Activated CD8-positive, alpha-beta memory T cell treated with anti-CD3 and anti-CD28 coated beads for 48 hours (primary cell): ENCODE measurements around the gene PLEKHA4.
A peak's percentile ranks its signal among the peaks of the same experiment; 100 is the strongest.
"Not testable (repeated sequence)": the region's sequence is repeated elsewhere in the genome, so short reads cannot be mapped to it uniquely, and the experiment has no call there.

Experiments
- DNase-seq, 3 experiments: peaks; one replicate each; pipeline ENCODE4 v3.0.0-alpha.2; 2020; ENCODE audit warnings: low read depth in 2 of 3, low spot score in 2 of 3

PLEKHA4 gene

GRCh38 chr19:48868114-48868886 is at the start of gene PLEKHA4:
PLEKHA4 (minus strand) TSS chr19:48868617; CDS start chr19:48867620, 997 bp downstream.
- no peak for DNase-seq

GRCh38 chr19:48918071-48918470 is 49.7 kb upstream of the PLEKHA4 start:
- no peak for DNase-seq

GRCh38 chr19:48915757-48916156 is 47.3 kb upstream of the PLEKHA4 start:
- DNase-seq: no peak

GRCh38 chr19:48914181-48914580 is 45.8 kb upstream of the PLEKHA4 start:
- no peak for DNase-seq

- no peak for DNase-seq
Observed at GRCh38 chr19:48913114-48913889, 44.9 kb upstream of the PLEKHA4 start.

GRCh38 chr19:48910803-48911202 is 42.4 kb upstream of the PLEKHA4 start:
- DNase-seq: no peak

- DNase-seq: not testable (repeated sequence)
Observed at GRCh38 chr19:48909424-48910077, 41.1 kb upstream of the PLEKHA4 start.

GRCh38 chr19:48907671-48908070 is 39.3 kb upstream of the PLEKHA4 start:
- DNase-seq: no peak

GRCh38 chr19:48906324-48906723 is 37.9 kb upstream of the PLEKHA4 start:
- no peak for DNase-seq

GRCh38 chr19:48905664-48906063 is 37.2 kb upstream of the PLEKHA4 start:
- DNase-seq: no peak

GRCh38 chr19:48903788-48904187 is 35.4 kb upstream of the PLEKHA4 start:
- not testable (repeated sequence) for DNase-seq

- not testable (repeated sequence) for DNase-seq
Observed at GRCh38 chr19:48902291-48902690, 33.9 kb upstream of the PLEKHA4 start.

GRCh38 chr19:48900477-48901406 is 32.3 kb upstream of the PLEKHA4 start:
- no peak for DNase-seq

GRCh38 chr19:48899781-48900476 is 31.5 kb upstream of the PLEKHA4 start, which contains the start of gene NUCB1:
NUCB1 (plus strand) TSS chr19:48900312; CDS start chr19:48900797, 485 bp downstream.
- peak; percentile 97 to 98 (median 98) for DNase-seq

- DNase-seq: not testable (repeated sequence)
Observed at GRCh38 chr19:48899386-48899749, 31.0 kb upstream of the PLEKHA4 start.

- DNase-seq: no peak
Observed at GRCh38 chr19:48897181-48897580, 28.8 kb upstream of the PLEKHA4 start.

GRCh38 chr19:48896191-48896720 is 27.8 kb upstream of the PLEKHA4 start:
- no peak for DNase-seq

GRCh38 chr19:48895226-48895625 is 26.8 kb upstream of the PLEKHA4 start:
- no peak for DNase-seq

GRCh38 chr19:48890551-48890950 is 22.1 kb upstream of the PLEKHA4 start:
- no peak for DNase-seq

GRCh38 chr19:48889496-48889895 is 21.1 kb upstream of the PLEKHA4 start:
- DNase-seq: not testable (repeated sequence)
